GM12875 (cell line): ENCODE results near the gene TMEM26.
"Not testable (repeated sequence)": the region's sequence is repeated elsewhere in the genome, so short reads cannot be mapped to it uniquely, and the experiment has no call there.

Source experiments
- H3K4me3 ChIP-seq: one replicate; pipeline ENCODE4 v1.5.1; 2011; ENCODE audit warnings: low read depth, low read length, control low read depth
- TF ChIP-seq, protein P1 (sequence below): IDR thresholded peaks from 2 replicates; pipeline ENCODE4 v1.5.1; 2011; ENCODE audit warnings: low read depth, mild to moderate bottlenecking, control low read depth, inconsistent platforms, low read length, moderate library complexity, borderline replicate concordance; ENCODE audit not compliant: insufficient read depth

The TMEM26 gene

DNA sequence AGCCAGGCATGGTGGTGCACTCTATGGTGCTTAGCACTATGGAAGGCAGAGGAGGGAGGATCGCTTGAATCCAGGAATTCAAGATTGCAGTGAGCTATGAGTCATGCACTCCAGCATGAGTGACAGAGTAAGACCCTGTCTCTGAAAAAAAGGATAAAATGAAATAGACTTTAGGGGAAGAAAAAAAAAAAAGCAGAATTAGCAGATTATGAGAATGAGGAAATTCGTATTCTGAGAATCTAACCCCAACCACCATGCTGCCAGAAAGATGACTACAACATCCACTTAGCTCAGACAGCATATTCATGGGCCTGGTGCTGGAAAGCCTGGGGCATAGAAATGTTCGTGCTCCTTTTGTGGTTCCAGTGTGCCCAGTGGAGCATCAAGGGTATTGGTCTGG, 63.3 kb downstream of the TMEM26 start:
- TF ChIP-seq, protein P1, sequence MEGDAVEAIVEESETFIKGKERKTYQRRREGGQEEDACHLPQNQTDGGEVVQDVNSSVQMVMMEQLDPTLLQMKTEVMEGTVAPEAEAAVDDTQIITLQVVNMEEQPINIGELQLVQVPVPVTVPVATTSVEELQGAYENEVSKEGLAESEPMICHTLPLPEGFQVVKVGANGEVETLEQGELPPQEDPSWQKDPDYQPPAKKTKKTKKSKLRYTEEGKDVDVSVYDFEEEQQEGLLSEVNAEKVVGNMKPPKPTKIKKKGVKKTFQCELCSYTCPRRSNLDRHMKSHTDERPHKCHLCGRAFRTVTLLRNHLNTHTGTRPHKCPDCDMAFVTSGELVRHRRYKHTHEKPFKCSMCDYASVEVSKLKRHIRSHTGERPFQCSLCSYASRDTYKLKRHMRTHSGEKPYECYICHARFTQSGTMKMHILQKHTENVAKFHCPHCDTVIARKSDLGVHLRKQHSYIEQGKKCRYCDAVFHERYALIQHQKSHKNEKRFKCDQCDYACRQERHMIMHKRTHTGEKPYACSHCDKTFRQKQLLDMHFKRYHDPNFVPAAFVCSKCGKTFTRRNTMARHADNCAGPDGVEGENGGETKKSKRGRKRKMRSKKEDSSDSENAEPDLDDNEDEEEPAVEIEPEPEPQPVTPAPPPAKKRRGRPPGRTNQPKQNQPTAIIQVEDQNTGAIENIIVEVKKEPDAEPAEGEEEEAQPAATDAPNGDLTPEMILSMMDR: no peak
- H3K4me3 ChIP-seq: no peak overlapping the region

DNA sequence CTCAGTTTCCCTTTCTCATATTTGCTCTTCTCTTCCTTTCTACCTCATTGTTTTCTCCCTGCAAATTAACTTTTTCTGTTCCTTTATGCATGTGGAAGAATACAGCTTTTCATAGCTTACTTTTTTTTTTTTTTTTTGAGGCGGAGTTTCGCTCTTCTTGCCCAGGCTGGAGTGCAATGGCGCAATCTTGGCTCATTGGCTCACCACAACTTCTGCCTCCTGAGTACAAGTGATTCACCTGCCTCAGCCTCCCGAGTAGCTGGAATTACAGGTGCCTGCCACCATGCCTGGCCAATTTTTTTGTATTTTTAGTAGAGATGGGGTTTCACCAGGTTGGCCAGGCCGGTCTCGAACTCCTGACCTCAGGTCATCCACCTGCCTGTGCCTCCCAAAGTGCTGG, 64.2 kb downstream of the TMEM26 start:
- not testable (repeated sequence) for H3K4me3 ChIP-seq

DNA sequence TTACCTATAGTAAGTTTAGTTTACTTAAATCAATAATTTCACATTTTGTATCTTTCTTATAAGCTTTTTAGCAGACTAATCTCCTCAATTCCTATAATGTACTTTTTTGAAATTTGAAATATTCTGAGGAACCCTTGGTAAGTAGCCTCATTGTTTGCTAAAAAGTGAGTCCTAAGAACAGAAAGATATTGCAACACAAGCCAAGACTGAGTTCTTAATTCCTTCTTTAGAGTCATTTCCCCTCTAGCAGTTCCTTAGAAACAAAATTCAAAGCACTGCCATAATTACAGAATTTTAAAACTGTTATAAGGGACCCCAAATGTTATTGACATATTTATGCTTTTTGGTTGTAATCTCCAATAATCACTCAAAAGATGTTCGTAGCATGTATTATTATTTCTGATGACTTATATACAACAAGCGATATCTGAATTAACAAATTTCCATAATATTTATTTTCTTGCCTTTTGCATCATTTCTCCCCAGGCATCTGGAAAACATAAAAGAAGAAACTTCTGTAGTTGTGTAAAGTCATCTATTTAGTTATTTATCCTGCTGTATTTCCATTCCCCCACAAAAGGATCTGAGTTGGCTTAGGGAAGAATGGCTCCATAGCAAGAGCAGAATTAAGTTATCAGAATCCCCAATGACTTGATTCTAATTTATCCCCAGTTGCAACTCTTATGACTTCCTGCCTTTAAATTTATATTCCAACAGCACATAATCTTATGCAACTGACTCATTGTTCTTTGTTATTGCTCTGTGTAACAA, 67.8 kb downstream of the TMEM26 start:
- TF ChIP-seq, protein P1: no peak

DNA sequence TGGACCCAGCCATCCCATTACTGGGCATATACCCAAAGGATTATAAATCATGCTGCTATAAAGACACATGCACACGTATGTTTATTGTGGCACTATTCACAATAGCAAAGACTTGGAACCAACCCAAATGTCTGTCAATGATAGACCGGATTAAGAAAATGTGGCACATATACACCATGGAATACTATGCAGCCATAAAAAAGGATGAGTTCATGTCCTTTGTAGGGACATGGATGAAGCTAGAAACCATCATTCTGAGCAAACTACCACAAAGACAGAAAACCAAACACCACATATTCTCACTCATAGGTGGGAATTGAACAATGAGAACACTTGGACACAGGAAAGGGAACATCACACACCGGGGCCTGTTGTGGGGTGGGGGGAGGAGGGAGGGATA, 72.0 kb downstream of the TMEM26 start:
- not testable (repeated sequence) for H3K4me3 ChIP-seq

More for the DNA sequence above, 67.8 kb downstream of the TMEM26 start:
- H3K4me3 ChIP-seq: no peak overlapping the region

DNA sequence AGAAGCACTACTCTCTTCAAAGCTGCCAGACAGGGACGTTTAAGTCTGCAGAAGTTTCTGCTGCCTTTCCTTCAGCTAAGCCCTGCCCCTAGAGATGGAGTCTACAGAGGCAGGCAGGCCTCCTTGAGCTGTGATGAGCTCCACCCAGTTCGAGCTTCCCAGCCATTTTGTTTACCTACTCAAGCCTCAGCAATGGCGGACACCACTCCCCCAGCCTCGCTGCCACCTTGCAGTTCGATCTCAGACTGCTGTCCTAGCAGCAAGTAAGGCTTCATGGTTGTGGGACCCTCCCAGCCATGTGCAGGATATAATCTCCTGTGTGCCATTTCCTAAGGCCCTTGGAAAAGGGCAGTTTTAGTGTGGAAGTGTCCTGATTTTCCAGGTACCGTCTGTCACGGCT, 74.3 kb downstream of the TMEM26 start:
- TF ChIP-seq, protein P1: no peak
- no peak overlapping the region for H3K4me3 ChIP-seq

DNA sequence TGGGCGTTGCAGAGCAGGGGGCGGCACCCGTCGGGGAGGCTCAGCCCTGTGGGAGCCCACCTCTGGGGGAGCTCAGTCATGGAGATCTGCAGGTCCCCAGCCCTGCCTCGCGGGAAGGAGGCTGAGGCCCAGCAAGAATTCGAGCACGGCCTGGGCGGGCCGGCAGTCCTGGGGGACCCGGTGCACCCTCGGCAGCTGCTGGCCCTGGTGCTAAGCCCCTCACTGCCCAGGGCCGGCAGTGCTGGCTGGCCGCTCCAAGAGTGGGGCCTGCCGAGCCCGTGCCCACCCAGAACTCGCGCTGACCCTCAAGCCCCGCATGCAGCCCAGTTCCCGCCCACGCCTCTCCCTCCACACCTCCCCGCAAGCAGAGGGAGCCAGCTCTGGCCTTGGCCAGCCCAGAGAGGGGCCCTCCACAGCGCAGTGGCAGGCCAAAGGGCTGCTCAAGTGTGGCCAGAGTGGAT, 76.2 kb downstream of the TMEM26 start:
- TF ChIP-seq, protein P1: no peak

DNA sequence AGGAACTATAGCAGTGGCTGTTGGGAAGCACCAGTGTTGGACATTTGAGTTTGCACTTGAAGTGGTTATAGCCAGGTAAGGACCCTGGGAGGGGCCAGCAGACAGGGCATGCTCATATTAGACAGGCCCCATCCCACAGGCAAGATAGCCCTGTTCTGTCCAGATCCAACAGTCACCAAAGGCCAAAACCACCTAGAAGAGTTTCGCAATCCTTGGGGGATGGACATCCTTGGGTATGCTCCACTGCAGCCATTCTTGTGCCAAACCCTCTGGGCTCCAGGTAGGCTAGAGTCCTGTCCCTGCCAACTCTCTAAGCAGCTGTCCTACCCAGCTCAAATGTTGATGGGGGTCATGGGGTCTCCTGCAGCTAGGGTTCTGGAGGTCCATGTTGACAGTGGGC, 76.8 kb downstream of the TMEM26 start:
- TF ChIP-seq, protein P1: no peak
- H3K4me3 ChIP-seq: no peak overlapping the region

More for the DNA sequence above, 76.2 kb downstream of the TMEM26 start:
- no peak overlapping the region for H3K4me3 ChIP-seq

DNA sequence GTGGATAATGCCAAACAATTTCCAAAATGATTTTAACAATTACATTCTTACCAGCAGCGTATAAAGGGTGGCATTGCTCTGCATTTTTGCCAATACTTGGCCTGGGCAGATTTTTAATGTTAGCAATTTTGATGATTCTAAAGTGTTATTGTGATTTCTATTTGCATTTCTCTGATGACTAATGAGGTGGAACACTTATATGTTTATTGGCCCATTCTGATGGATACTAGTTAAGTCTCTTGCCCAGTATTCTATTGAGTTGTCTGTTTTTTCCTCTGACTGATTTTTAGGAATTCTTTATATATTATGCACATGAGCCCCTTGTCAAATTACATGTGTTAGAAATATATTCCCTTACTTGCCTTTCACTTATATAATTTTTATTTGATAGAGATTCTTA, 86.8 kb downstream of the TMEM26 start:
- no peak overlapping the region for H3K4me3 ChIP-seq
- TF ChIP-seq, protein P1: no peak
